SU-DHL-6 (cell line): Measurements from ENCODE around the gene CXorf49.
"Not testable (repeated sequence)": the region's sequence is repeated elsewhere in the genome, so short reads cannot be mapped to it uniquely, and the experiment has no call there.

Source experiments
- EZH2phosphoT487 ChIP-seq: fragments of 200-600 bp; sonication (generic), shearing (Covaris generic); conservative IDR thresholded peaks from 2 replicates; pipeline ENCODE4 v1.6.1; 2018; ENCODE audit warnings: mild to moderate bottlenecking, antibody characterized with exemption, low read length, moderate library complexity, mixed read lengths
- TF ChIP-seq, protein P1 (sequence below): fragments of 200-600 bp; sonication (generic); IDR thresholded peaks from one replicate; pipeline ENCODE4 v1.5.1; 2017; ENCODE audit warnings: antibody characterized with exemption, mild to moderate bottlenecking, low read length, moderate library complexity; ENCODE audit not compliant: insufficient read depth, poor library complexity, severe bottlenecking

DNA sequence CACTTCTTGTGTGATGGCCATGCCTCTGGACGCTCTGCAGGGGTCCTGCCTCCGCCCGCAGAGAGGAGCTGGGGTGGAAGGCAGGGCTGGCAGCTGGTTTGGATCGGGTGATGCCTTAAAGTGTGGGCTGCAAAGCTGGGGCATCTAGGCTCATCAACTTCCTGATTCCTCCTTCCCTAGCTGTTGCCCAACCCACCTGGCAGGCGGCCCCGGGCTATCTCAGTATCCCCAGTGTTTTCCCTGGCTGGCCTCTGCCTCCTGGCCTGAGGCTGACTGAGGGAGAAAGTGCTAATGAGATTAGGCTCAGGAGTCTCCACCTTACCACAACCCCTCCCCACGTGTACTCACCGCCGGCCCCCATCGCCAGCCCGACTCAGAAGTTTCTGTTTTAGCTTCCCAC, 46.7 kb upstream of the CXorf49 start:
- TF ChIP-seq, protein P1, sequence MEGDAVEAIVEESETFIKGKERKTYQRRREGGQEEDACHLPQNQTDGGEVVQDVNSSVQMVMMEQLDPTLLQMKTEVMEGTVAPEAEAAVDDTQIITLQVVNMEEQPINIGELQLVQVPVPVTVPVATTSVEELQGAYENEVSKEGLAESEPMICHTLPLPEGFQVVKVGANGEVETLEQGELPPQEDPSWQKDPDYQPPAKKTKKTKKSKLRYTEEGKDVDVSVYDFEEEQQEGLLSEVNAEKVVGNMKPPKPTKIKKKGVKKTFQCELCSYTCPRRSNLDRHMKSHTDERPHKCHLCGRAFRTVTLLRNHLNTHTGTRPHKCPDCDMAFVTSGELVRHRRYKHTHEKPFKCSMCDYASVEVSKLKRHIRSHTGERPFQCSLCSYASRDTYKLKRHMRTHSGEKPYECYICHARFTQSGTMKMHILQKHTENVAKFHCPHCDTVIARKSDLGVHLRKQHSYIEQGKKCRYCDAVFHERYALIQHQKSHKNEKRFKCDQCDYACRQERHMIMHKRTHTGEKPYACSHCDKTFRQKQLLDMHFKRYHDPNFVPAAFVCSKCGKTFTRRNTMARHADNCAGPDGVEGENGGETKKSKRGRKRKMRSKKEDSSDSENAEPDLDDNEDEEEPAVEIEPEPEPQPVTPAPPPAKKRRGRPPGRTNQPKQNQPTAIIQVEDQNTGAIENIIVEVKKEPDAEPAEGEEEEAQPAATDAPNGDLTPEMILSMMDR: not testable (repeated sequence)
- not testable (repeated sequence) for TF ChIP-seq EZH2phosphoT487
